HG02885 (cell line): ENCODE data around the gene B3GALT6.
"Not testable (repeated sequence)": the region's sequence is repeated elsewhere in the genome, so short reads cannot be mapped to it uniquely, and the experiment has no call there.

Source experiments
- ATAC-seq: cut with Tn5 transposase; IDR thresholded peaks from one replicate; pipeline ENCODE4 v1.9.1; 2021; ENCODE audit warnings: mild to moderate bottlenecking; ENCODE audit not compliant: unreplicated experiment, poor library complexity

Gene B3GALT6

DNA sequence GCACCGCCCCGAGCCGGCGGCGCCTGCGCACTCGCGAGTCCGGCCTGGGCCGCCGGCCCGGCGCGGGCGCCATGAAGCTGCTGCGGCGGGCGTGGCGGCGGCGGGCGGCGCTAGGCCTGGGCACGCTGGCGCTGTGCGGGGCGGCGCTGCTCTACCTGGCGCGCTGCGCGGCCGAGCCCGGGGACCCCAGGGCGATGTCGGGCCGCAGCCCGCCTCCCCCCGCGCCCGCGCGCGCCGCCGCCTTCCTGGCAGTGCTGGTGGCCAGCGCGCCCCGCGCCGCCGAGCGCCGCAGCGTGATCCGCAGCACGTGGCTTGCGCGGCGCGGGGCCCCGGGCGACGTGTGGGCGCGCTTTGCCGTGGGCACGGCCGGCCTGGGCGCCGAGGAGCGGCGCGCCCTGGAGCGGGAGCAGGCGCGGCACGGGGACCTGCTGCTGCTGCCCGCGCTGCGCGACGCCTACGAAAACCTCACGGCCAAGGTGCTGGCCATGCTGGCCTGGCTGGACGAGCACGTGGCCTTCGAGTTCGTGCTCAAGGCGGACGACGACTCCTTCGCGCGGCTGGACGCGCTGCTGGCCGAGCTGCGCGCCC, at the start of gene B3GALT6:
Gene B3GALT6, plus strand, starts transcription at position 30 of the 588 bp plus-strand sequence. Its CDS starts 42 bp downstream, at position 72.
- ATAC-seq: no peak

DNA sequence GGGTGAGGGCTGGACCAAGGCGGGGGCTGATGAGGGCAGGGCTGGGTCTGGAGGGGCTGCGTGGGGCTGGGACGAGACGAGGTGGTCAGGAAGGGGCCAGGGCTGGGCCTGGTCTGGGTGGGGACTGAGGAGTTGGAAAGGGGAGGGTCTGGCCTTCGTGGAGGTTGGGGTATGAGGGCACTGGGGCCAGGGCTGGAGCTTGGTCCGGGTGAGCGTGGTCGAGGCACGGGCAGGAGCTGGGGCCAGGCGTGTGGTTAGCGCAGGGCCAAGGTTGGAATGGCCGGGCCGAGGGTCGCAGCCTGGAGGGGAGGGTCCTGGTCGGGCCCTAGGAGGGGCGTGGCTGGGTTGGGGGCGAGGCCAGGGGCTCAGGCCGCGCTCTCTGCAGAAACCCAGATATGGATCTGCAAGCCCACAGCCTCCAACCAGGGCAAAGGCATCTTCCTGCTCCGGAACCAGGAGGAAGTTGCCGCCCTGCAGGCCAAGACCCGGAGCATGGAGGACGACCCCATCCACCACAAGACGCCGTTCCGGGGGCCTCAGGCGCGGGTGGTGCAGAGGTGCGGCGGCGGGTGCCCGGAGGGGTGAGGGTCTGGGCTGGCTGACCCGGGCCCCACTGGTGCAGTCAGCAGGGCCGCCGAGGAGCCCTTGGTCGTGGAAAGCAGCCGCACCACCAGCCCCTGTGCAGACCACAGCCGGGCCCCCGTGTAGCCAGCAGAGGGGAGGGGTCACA, 49.4 kb upstream of the B3GALT6 start:
- no peak for ATAC-seq

DNA sequence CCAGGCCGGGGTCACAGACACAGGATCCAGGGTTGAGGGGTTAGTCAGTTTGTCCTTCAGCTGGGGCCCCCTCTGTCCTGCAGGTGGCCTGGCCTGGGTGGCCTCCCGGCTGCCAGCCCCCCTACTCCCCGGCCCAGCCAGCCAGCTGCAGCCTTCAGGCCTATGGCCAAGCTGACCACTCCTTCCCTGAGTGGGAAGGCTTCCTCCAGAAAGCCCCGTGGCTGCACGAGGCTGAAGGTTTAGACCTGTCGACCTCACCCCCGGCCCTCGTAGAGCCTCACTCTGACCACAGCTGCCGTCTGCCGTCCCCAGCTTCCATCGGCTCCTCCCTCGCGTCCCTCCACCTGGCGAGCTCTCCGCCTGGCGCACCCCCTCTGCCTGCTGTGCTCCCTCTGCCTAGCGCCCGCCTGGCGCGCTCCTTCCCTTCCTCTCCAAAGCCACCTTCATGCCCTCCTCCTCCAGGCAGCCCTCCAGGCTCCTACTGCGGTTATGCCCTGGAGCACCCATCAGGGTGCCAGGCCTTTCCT, 48.8 kb upstream of the B3GALT6 start:
- ATAC-seq: no peak

DNA sequence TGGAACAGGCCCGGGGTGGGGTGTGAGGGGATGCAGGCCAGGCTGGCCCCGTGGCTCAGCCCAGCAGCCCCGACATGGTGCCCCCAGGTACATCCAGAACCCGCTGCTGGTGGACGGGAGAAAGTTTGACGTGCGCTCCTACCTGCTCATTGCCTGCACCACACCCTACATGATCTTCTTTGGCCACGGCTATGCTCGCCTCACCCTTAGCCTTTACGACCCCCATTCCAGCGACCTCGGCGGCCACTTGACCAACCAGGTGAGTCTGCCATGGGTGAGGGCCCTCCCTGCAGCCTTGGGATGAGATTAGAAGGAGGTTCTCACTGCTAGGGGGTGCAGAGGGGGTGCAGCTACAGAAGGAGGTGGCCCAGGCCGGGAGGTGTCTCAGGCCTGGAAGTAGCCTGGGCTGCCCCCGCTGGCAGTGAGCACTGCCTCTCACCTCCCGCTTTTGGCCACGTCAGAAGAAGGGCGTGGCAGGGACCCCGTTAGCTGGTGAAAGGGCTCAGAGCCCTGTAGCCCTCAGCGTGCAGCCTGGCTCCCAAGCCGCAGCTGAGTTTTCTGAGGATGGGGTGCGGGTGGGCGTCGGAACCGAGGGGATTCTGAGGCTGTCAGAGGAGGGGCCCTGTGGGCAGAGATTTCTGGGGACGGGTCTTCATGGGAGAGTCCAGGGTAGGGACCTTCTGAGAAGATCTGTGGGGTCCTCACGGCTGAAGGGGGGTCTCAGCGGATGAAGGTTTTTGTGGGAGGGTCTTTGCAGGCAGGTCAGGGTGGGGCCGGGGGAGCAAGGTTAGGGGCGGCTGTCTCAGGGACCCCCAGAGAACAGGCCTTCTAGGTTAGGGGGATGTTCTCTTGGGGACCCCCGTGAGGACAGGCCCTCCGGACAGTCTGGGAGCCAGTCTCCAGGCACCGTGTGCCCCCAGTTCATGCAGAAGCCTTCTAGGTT, 47.9 kb upstream of the B3GALT6 start:
- ATAC-seq: no peak

DNA sequence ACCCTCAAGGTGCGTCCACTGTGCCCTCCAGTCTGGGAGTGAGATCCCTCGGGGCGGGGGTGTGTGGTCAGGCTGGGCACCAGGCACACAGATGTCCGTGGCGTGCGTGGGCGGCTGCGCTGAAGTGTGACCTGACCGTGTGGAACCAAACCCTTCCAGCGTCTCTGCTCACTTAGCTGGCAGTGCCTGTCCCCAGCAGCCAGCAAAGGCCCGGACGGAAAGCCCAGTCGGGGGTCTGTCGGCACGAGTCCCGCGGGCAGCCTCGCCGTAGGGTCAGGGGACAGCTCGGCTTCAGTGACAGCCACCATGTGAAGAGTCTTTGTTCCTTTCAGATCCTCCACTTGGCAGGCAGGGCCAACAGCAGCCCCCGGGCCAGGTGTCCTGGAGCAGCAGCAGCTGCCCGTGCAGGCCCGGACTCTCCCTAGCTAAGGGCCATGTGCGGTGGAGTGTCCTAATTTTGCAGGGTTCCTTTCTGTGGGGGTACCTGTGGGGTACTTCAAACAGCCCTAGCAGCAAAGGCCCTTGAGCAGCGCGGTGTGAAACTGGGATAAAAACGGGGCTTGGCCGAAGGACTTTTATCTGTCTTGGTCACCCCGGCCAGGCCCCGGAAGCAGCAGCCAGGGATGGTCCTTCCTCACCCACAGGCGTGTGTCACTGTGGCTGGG, 46.8 kb upstream of the B3GALT6 start:
- ATAC-seq: no peak

DNA sequence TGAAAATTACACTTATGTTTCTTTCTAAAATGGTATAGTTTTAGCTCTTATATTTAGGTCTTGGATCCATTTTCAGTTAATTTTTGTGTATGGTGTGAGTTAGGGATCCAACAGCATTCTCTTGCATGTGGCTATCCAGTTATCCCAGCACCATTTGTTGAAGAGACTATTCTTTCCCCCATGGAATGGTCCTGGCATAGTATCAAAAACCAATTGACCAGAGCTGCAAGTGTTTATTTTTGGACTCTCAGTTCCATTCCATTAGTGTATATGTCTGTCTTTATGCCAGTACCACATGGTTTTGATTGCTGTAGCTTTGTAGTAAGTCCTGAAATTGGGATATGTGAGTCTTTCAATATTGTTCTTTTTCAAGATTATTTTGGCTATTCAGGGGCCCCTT, 44.1 kb upstream of the B3GALT6 start:
- no peak for ATAC-seq

DNA sequence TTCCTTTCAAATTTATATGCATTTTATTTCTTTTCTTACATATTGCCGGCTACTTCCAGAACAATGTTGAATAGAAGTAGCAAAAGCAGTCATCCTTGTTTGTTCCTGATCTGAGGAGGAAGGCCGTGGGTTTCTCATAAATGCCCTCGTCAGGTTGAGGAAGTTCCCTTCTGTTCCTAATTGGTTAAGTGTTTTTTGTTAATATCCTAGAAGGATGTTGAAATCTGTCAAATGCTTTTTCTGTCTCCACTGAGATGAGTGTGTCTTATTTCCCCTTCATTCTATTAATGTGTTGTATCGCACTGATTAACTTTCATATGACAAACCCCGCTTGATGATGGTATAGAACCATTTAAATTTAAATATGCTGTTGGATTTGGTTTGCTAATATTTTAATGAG, 42.9 kb upstream of the B3GALT6 start:
- ATAC-seq: no peak

DNA sequence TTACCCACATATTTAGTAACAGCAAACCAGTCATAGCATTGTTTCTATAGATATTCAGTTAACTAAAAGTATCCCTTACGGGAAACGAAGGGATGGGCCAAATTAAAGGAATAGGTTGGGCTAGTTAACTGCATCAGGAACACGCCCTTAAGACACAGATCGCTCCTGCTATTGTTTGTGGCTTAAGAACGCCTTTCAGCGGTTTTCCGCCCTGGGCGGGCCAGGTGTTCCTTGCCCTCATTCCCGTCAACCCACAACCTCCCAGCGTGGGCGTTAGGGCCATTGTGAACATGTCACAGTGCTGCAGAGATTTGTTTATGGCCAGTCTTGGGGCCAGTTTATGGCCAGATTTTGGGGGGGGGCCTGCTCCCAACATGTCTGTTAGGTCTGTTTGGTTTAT, 40.3 kb upstream of the B3GALT6 start:
- ATAC-seq: no peak

DNA sequence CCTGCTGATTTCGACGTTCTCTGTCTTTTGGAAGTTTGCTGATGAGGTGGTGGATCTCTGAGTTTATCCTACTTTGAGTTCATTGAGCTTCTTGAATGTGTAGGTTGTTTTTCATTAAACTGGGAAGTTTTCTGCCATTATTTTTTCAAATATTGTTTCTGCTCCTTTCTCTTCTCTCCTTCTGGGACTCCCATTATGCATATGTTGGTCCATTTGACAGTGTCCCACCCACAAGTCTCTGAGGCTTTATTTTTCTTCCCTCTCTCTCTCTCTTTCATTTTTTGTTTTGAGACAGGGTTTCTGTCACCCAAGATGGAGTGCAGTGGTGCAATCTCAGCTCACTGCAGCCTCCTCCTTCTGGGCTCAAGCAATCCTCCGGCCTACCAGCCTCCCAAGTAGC, 37.3 kb upstream of the B3GALT6 start:
- no peak for ATAC-seq

DNA sequence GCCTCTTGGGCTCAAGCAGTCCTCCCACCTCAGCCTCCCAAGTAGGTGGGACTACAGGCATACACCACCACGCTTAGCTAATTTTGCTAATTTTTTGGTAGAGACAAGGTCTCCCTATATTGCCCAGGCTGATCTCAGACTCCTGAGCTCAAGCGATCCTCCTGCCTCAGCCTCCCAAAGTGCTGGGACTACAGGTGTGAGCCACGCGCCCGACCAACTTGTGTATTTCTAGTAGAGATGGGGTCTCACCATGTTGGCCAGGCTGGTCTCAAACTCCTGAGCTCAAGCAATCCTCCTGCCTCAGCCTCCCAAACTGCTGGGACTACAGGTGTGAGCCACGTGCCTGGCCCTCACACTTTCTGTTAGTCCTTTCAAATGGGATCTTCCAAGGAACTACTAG, 36.3 kb upstream of the B3GALT6 start:
- not testable (repeated sequence) for ATAC-seq

DNA sequence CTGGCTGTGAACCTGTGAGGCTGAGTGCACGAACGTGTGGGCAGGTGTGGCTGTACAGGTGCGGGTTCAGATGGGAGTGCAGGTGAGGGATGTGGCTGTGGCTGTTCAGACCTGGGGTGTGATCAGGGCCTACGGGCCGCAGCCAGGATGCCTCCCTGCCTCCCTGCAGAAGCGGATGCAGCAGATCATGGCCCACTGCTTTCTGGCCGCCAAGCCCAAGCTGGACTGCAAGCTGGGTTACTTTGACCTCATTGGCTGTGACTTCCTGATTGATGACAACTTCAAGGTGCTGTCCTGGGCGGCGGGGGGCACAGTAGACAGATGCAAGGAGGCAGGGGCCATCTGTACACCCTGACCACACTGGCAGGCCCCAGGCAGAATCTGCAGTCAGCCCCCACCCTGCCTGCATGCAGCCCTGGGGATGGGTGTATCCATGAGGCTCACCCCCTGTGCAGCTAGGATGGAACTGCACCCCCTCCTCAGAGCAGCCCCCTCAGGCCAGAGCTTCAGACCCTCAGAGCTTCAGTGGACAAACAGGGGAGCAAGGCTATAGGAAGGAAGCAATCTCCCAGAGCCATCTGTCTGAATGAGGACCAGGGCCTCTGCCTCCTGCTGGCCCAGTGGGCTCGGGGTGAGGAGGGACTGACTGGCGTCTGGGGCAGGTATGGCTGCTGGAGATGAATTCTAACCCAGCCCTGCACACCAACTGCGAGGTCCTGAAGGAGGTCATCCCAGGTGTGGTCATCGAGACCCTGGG, 35.4 kb upstream of the B3GALT6 start:
- no peak for ATAC-seq

DNA sequence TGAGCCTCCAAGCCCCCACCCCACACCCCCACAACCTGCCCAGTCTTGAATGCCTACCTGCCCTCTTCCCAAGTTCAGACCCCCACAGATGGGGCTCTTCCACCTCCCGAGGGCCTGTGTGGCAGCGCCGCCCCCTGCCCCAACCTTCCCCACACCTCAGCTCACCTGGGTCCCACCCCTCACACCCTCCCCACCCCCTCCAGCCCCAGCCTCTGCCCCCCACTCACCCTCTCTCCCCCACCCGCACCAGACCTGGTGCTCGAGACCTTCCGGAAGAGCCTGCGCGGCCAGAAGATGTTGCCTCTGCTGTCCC, 34.9 kb upstream of the B3GALT6 start:
- no peak for ATAC-seq

DNA sequence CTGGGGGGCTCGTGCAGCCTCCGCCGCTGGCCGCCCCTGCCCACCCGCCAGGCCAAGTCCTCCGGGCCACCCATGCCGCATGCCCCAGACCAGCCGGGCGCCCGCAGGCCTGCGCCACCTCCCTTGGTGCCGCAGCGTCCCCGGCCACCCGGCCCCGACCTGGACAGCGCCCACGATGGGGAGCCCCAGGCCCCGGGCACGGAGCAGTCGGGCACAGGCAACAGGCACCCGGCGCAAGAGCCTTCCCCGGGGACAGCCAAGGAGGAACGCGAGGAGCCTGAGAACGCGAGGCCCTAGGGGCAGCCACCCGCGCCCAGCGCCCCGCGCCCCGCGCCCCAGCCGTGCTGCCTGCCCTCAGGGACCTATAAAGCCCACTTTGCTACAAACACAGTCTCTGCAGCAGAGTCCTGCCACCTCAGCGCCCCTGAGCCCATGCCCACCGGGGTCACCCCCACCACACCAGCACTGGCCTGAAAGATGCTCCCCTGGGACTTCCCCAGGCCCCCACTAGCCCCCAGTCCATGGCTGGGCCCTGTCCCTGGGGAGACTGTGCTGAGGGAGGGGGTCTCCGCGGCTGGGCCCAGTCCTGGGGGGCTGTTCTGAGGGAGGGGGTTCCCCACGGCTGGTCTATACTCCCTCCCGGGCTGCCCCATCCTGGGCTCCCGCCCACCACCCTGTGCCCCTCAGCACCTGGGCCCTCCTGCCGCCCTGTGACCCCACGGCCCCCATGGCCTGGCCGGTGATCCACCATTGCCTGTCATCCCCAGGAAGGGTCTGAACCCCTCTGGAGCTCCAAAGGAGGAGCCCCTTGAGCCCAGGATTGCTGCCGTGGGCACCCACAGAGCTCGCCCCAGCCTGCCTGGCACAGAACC, 34.2 kb upstream of the B3GALT6 start:
- ATAC-seq: no peak

DNA sequence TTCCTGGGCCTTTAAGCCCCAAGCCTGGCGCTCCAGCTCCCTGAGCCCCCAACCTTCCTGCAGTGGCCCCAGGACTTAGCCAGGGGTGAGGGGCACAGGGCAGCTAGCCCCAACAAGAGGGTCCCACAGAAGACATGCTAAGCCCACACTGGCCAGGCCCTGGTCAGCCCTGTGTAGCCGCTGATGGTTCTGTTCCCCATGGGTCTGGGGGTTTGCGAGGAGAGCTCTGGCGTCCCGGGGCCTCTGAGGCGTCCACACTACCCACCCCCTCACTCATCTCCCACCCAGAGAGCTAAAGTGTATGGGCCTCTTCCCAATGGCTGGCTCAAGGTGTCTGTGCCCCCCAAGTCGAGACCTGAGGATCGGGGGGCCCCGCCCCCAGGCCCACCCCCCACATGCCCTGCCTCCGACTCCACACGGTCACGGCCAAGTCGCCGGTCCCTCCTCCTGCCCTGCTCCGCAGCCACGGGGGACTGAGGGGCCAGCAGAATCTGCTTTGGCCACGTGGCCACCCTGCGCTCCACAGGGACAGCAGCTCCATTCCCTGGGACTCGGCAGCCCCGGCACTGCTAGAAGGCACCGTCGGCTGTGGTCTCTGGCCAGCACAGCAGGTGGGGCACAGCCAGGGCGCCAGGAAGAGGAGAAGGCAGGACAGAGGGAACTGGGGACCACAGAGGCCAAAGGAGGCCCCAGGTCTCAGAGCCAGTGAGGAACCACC, 33.5 kb upstream of the B3GALT6 start:
- ATAC-seq: no peak

DNA sequence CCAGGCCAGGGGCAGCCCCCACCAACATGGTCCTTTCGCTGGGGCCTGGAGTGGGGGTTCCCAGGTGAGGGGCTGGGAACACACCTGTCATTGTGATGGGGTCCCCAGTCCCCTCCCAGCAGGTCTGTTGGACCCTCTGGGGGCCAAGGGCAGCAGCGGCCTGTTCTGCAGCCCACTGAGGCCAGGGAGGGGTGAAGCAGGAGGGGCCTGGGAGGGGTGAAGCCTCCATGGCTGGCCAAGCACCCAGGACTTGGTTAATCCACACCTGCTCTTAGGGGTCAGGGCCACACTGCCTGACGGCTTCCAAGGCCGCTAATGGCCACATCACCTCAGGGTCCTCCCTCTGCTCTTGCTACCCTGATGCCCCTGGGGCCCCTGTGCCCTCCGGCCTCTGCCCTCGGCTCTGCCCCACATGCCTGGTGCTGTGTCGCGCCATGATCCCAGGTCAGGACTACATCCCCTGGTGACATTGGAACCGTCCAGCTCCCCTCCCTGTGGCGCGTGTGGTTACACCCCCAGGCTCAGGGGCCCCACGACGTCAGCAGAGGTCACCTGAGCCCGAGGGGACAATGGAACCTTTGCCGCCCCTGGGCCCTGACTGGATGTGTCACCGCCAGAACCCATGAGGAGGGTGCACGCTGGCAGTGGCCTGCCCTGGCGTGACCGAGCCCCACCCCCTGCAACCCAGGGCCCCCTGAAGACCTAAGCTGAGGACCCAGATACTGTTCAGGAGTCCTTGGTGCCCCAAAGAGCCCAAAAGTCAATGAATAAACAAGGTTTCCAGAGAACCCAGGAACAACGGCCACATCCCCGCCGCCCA, 32.7 kb upstream of the B3GALT6 start:
- ATAC-seq: no peak

DNA sequence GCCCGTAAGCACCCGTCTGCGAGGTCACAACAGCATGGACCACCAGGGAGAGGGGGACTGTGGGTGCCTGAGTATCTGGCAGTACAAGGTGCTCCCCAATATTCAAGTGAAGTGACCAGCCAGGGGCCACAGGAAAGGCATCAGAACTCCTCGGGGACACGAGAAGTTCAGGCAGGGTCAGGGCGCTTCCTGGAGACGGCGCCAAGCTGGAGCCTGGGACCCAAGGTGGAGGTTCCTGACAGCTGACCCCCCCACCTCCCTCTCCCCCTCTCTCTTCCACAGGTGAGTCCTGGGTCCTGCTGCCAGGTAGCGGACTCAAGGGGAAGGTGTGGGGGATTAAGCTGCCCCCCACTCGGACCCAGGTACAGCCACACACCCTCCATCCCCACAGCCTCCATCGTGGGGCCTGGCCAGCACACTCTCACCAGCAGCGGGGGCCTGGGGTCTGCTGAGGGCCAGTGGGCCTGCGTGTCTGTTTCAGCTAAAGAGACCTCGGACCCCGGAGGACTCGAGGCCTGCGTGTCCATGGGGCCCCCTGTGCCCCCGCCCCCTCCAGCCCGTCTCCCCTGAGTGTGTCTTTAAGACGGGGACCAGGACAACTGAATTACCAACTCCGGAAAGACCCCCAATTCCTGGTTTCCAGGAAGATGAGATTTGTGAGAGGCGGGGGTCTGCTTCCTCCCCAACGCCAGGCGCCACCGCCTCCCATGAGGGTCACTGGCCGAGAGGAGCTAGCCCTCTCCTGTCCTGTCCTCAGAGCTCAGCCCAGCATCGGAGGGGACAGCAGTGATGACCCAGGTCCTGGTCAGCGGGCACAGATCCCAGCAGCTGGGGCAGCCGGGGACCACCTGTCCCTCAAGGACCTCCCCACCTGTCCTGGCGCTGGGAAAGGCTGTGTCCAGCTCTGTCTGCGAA, 31.8 kb upstream of the B3GALT6 start:
- ATAC-seq: no peak
